Lower lobe of right lung (tissue), 2 donors: ENCODE data around the gene PPL. TPM values are rescaled to one million over a fixed set of nuclear protein-coding genes. Genes with fewer than 3 reads are reported as not detected.

ENCODE experiments used
- ATAC-seq, 2 donors: fragments of 200-7000 bp; cut with Tn5 transposase; one replicate each; pipeline ENCODE4 v1.9.1; 2020 to 2022; ENCODE audit warnings: mild to moderate bottlenecking in 2 of 2, moderate library complexity in 2 of 2
- DNase-seq: peaks from one replicate; pipeline ENCODE4 v3.0.0-alpha.2; 2020
- H3K27ac ChIP-seq: fragments of 200-600 bp; one replicate; pipeline ENCODE4 v1.8.0; 2022
- H3K27me3 ChIP-seq: fragments of 200-600 bp; one replicate; pipeline ENCODE4 v1.8.0; 2022; ENCODE audit warnings: low read depth
- H3K36me3 ChIP-seq: fragments of 200-600 bp; one replicate; pipeline ENCODE4 v1.8.0; 2022; ENCODE audit warnings: mild to moderate bottlenecking
- H3K4me1 ChIP-seq: fragments of 200-600 bp; one replicate; pipeline ENCODE4 v1.8.0; 2022
- H3K4me3 ChIP-seq: fragments of 200-600 bp; one replicate; pipeline ENCODE4 v1.8.0; 2022; ENCODE audit warnings: mild to moderate bottlenecking
- H3K9me3 ChIP-seq: fragments of 200-600 bp; one replicate; pipeline ENCODE4 v1.8.0; 2022
- CTCF ChIP-seq: fragments of 200-600 bp; IDR thresholded peaks from one replicate; pipeline ENCODE4 v1.8.0; 2022; ENCODE audit warnings: antibody characterized with exemption, mild to moderate bottlenecking
- intact Hi-C: fragments of 100-400 bp; cut with DNase I; formaldehyde crosslinking; loops from one replicate; pipeline ENCODE4 v1.11.0; 2022
- total RNA-seq: library from RNA; stranded (reverse); fragmentation: NEBNext Ultra II Directional; extraction: Animal tissue kit (Norgen Biotek cat#: 25700); gene quantifications from one replicate; pipeline ENCODE4 v1.2.1, GENCODE V29; 2021
- donor health status: DM: no; HTN: yes; CAD: no; lungs with severe emphysema.

PPL gene
- total RNA-seq, 1 donor from 2014 or later = 60.5 TPM

- DNase-seq (no peak), ATAC-seq (no peak)
- Histone ChIP-seq H3K4me1 (peaks cover 20% of the 10 kb centered on the region), H3K27ac (peak overlapping the region; percentile 69), H3K4me3 (no peak overlapping the region), H3K27me3 (no peaks in the 10 kb centered on the region), H3K36me3 (no peaks in the 10 kb centered on the region), H3K9me3 (peaks cover 10% of the 10 kb centered on the region)
- TF ChIP-seq CTCF = no peak
- intact Hi-C loops = no loop called here
These were observed 11.7 kb downstream of the PPL start for GRCh38 chr16:4925293-4925607.

GRCh38 chr16:4924593-4925292, 12.2 kb downstream of the PPL start:
- Histone ChIP-seq H3K9me3 (peaks cover 10% of the 10 kb centered on the region), H3K4me1 (peaks cover 20% of the 10 kb centered on the region), H3K27ac (peak overlapping the region; percentile 69), H3K36me3 (no peaks in the 10 kb centered on the region), H3K27me3 (no peaks in the 10 kb centered on the region), H3K4me3 (no peak overlapping the region)
- no peak for TF ChIP-seq CTCF
- ATAC-seq (peak; percentile 96 to 97), DNase-seq (peak; percentile 85)
- intact Hi-C loops = no loop called here

- DNase-seq (no peak), ATAC-seq (no peak)
- intact Hi-C loops = no loop called here
- H3K4me3 ChIP-seq = no peak overlapping the region
- H3K27ac ChIP-seq = no peak overlapping the region
- no peaks in the 10 kb centered on the region for H3K36me3 ChIP-seq
- no peak for TF ChIP-seq CTCF
- H3K27me3 ChIP-seq = no peaks in the 10 kb centered on the region
- peaks cover 10% of the 10 kb centered on the region for H3K9me3 ChIP-seq
- H3K4me1 ChIP-seq = peaks cover 26% of the 10 kb centered on the region
These were observed 13.1 kb downstream of the PPL start for GRCh38 chr16:4923853-4924252.

- H3K27ac ChIP-seq = no peak overlapping the region
- no peak for ATAC-seq
These were observed 14.1 kb downstream of the PPL start for GRCh38 chr16:4922721-4923342.

GRCh38 chr16:4920826-4921225, 16.1 kb downstream of the PPL start:
- no peak overlapping the region for H3K27ac ChIP-seq
- H3K9me3 ChIP-seq = no peaks in the 10 kb centered on the region
- H3K27me3 ChIP-seq = no peaks in the 10 kb centered on the region
- peaks cover 33% of the 10 kb centered on the region for H3K4me1 ChIP-seq
- intact Hi-C loops = no loop called here
- no peak for TF ChIP-seq CTCF
- ATAC-seq (no peak), DNase-seq (no peak)
- no peaks in the 10 kb centered on the region for H3K36me3 ChIP-seq
- no peak overlapping the region for H3K4me3 ChIP-seq

More at GRCh38 chr16:4922721-4923342, 14.1 kb downstream of the PPL start:
- Histone ChIP-seq H3K4me3 (no peak overlapping the region), H3K4me1 (peaks cover 34% of the 10 kb centered on the region), H3K9me3 (peaks cover 10% of the 10 kb centered on the region), H3K27me3 (no peaks in the 10 kb centered on the region), H3K36me3 (no peaks in the 10 kb centered on the region)
- DNase-seq = no peak
- intact Hi-C loops = no loop called here
- no peak for TF ChIP-seq CTCF
